ENCODE results near the gene SMG6.
"Not testable (repeated sequence)": the region's sequence is repeated elsewhere in the genome, so short reads cannot be mapped to it uniquely, and the experiment has no call there.

DNA sequence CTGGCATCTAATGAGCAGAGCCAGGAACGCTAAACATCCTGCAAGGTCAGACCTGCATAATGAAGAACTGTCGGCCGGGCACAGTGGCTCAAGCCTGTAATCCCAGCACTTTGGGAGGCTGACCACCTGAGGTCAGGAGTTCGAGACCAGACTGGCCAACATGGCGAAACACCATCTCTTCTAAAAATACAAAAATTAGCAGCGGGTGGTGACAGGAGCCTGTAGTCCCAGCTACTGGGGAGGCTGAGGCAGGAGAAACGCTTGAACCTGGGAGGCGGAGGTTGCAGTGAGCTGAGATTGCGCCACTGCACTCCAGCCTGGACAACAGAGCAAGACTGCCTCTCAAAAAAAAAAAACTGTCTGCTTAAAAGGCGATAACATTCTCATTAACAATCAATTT is 38.4 kb downstream of the SMG6 start:
- TF ChIP-seq, protein P1, sequence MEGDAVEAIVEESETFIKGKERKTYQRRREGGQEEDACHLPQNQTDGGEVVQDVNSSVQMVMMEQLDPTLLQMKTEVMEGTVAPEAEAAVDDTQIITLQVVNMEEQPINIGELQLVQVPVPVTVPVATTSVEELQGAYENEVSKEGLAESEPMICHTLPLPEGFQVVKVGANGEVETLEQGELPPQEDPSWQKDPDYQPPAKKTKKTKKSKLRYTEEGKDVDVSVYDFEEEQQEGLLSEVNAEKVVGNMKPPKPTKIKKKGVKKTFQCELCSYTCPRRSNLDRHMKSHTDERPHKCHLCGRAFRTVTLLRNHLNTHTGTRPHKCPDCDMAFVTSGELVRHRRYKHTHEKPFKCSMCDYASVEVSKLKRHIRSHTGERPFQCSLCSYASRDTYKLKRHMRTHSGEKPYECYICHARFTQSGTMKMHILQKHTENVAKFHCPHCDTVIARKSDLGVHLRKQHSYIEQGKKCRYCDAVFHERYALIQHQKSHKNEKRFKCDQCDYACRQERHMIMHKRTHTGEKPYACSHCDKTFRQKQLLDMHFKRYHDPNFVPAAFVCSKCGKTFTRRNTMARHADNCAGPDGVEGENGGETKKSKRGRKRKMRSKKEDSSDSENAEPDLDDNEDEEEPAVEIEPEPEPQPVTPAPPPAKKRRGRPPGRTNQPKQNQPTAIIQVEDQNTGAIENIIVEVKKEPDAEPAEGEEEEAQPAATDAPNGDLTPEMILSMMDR (IDR thresholded peaks at IDR 0.05; ENCODE audit: insufficient read depth, low read depth, low read length): not testable (repeated sequence)
- not testable (repeated sequence) for TF ChIP-seq EZH2 (IDR thresholded peaks at IDR 0.05; ENCODE audit: insufficient read depth, low read length)

All from astrocyte (in vitro differentiated cells and primary cell).